Activated T-cell treated with anti-CD3 and anti-CD28 coated beads, Interleukin-2, amount 50 U/mL, for 1 hour (primary cell): ENCODE measurements around the gene KPNA1.

ENCODE experiments used
- DNase-seq: peaks from one replicate; pipeline ENCODE4 v3.0.0-alpha.2; 2020

The KPNA1 gene

DNA sequence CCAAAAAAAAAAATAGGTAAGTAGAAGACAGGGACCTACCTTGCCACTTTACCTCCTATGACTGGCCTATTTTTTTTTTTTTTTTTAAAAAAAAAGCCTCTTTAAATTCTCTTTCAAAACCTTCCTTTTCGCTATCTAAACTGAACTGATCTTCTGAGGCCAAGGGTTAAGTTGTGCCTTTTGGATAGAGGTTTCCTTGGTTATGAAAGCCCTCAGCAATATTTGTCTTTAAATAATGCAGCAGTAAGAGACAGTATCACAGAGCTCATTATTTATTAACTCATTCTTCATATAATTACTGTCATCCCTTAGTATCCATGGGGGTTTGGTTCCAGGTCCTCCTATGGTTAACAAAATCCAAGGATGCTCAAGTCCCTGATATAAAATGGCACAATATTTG lies 140.7 kb downstream of the KPNA1 start:
- DNase-seq = no peak
